Measurements from ENCODE around the gene SCN4B.

Gene SCN4B

DNA sequence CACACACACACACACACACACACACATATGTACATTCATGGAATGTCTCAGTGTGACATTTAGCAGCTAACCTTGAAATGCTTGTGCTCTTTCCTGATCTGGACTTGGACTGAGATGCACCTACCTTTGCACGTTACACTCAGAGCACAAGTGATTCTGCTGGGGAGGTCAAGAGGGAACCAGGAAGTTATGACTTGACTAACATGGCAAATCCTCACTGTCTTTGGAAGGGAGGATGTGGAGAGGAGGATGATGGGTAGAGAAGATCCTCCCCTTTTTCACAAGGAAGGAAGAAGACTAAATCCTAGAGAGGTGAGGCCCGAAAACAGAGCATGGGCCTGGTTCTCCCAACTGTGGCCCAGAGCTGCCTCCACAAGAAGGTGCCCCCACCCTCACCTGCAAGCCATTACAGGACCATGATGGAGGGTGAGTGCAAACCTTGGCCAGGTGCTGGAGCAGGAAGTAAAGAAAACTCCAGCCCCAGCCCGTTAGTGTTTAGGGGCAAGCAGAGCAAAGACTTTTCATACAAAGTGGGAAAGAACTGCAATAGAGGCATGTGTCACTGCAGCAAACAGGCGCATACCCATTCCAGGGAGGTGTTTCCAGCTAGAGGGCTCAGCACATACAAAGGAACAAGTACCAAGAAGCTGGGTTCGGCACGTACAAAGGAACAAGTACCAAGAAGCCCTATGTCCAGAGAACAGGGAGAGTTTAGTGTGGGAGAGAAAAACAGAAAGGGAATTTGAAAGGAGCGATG is 26.4 kb downstream of the SCN4B start:
- no peaks in the 10 kb centered on the region; the same call in 1 of the 2 replicates for H3K27me3 ChIP-seq (ENCODE audit: control insufficient read depth, insufficient read depth, low read length)
- no peaks in the 10 kb centered on the region for H3K36me3 ChIP-seq (ENCODE audit: control insufficient read depth, insufficient read depth, low read length)
- no peaks in the 10 kb centered on the region for H3K4me1 ChIP-seq (ENCODE audit: control insufficient read depth, insufficient read depth, low read length)
- H3K4me3 ChIP-seq (ENCODE audit: low read depth, low read length) = no peak overlapping the region
- H3K9me3 ChIP-seq (ENCODE audit: control insufficient read depth, insufficient read depth, low read length) = no peaks in the 10 kb centered on the region
- no peak overlapping the region for H3K27ac ChIP-seq (ENCODE audit: low read depth, low read length)
- no peak overlapping the region for H3K9ac ChIP-seq (ENCODE audit: low read depth, low read length)

DNA sequence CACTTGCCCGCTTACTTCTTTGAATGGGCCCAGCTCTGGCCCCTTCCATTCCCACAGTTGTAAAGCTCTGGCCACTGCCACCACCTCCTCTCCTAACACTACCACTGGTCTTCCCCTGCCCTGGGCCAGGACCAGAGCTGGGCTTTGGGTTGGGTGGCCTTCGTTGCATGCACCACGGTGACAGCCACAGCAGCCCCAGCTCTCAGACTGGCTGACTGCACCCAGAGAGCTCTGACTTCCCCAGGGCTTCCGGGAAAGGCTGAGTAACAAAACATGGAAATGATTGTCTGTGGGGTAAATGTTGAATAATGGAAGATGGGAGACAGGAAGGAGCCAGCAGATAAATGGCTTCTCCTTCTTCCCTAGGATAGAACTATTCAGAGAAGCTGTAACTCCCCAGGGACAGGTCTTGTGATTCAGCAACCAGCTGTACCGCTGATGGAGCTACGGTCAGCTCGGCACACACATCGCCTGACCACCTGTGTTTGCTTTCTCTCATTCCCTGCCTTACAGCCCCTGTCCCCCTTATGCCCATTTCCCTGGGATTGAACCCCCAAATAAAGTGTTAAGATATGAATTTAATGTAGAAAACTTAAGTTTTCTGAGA is 27.6 kb downstream of the SCN4B start:
- Histone ChIP-seq H3K9ac (ENCODE audit: low read depth, low read length) (no peak overlapping the region), H3K36me3 (ENCODE audit: control insufficient read depth, insufficient read depth, low read length) (no peaks in the 10 kb centered on the region), H3K4me3 (ENCODE audit: low read depth, low read length) (no peak overlapping the region), H3K27ac (ENCODE audit: low read depth, low read length) (no peak overlapping the region), H3K4me1 (ENCODE audit: control insufficient read depth, insufficient read depth, low read length) (no peaks in the 10 kb centered on the region), H3K9me3 (ENCODE audit: control insufficient read depth, insufficient read depth, low read length) (no peaks in the 10 kb centered on the region), H3K27me3 (ENCODE audit: control insufficient read depth, insufficient read depth, low read length) (no peaks in the 10 kb centered on the region; the same call in 1 of the 2 replicates)

DNA sequence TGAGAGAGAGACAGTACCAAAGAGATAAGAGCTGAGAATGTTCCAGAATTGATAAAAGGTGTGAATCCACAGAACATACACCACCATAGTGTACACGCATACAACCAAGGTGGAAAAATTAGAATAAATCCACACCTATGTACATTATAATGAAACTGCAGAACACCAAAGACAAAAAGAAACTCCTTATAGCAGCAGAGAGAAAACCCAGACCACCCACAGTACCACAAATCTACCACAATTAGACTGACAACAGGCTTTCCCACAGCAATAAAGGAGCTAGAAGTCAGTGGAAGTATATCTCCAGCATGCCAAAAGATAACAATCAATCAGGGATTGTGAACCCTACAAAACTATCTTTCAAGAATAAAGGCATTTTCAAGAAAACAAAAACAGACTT is 31.8 kb downstream of the SCN4B start:
- Histone ChIP-seq H3K27ac (ENCODE audit: low read depth, low read length) (no peak overlapping the region), H3K9me3 (ENCODE audit: control insufficient read depth, insufficient read depth, low read length) (no peaks in the 10 kb centered on the region), H3K27me3 (ENCODE audit: control insufficient read depth, insufficient read depth, low read length) (no peaks in the 10 kb centered on the region; the same call in 1 of the 2 replicates), H3K4me3 (ENCODE audit: low read depth, low read length) (no peak overlapping the region), H3K9ac (ENCODE audit: low read depth, low read length) (no peak overlapping the region), H3K36me3 (ENCODE audit: control insufficient read depth, insufficient read depth, low read length) (no peaks in the 10 kb centered on the region), H3K4me1 (ENCODE audit: control insufficient read depth, insufficient read depth, low read length) (peaks cover 6% of the 10 kb centered on the region; the same call in 1 of the 2 replicates)

- H3K27me3 ChIP-seq (ENCODE audit: control insufficient read depth, insufficient read depth, low read length) = no peaks in the 10 kb centered on the region; the same call in 1 of the 2 replicates
- no peaks in the 10 kb centered on the region for H3K36me3 ChIP-seq (ENCODE audit: control insufficient read depth, insufficient read depth, low read length)
- H3K9ac ChIP-seq (ENCODE audit: low read depth, low read length) = no peak overlapping the region
- no peak overlapping the region for H3K27ac ChIP-seq (ENCODE audit: low read depth, low read length)
- H3K4me1 ChIP-seq (ENCODE audit: control insufficient read depth, insufficient read depth, low read length) = peaks cover 6% of the 10 kb centered on the region; the same call in 1 of the 2 replicates
- H3K9me3 ChIP-seq (ENCODE audit: control insufficient read depth, insufficient read depth, low read length) = no peaks in the 10 kb centered on the region
- H3K4me3 ChIP-seq (ENCODE audit: low read depth, low read length) = no peak overlapping the region
Measured at GRCh38 chr11:118117790-118118601, 34.6 kb downstream of the SCN4B start.

- no peaks in the 10 kb centered on the region for H3K36me3 ChIP-seq (ENCODE audit: control insufficient read depth, insufficient read depth, low read length)
- H3K4me1 ChIP-seq (ENCODE audit: control insufficient read depth, insufficient read depth, low read length) = peaks cover 6% of the 10 kb centered on the region; the same call in 1 of the 2 replicates
Measured at GRCh38 chr11:118115048-118115447, 37.6 kb downstream of the SCN4B start.

DNA sequence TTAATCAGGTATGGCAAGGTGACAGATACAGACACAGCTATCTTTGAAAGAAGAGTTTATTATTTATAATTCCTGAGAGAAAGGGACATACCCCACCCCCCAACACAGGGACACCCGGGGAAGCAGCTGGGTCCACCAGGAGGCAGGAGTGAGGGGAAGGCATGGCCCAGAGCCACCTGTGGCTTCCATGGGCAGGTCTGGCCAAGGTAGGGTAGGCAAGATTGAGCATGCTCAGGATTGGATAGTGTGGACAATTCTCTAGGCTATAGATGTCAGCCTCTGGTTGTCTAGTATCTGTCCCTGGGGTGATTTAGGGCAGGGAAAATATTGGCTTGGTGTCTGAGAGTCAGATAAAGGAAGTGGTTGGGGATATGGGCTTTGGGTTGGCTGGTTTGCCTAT is 38.4 kb downstream of the SCN4B start:
- H3K4me1 ChIP-seq (ENCODE audit: control insufficient read depth, insufficient read depth, low read length) = peaks cover 6% of the 10 kb centered on the region; the same call in 1 of the 2 replicates

More at GRCh38 chr11:118115048-118115447, 37.6 kb downstream of the SCN4B start:
- H3K9ac ChIP-seq (ENCODE audit: low read depth, low read length) = no peak overlapping the region
- H3K4me3 ChIP-seq (ENCODE audit: low read depth, low read length) = no peak overlapping the region
- H3K27me3 ChIP-seq (ENCODE audit: control insufficient read depth, insufficient read depth, low read length) = no peaks in the 10 kb centered on the region
- H3K9me3 ChIP-seq (ENCODE audit: control insufficient read depth, insufficient read depth, low read length) = no peaks in the 10 kb centered on the region
- H3K27ac ChIP-seq (ENCODE audit: low read depth, low read length) = no peak overlapping the region

GRCh38 chr11:118112711-118113430 is 39.8 kb downstream of the SCN4B start:
- Histone ChIP-seq H3K9ac (ENCODE audit: low read depth, low read length) (no peak overlapping the region), H3K27me3 (ENCODE audit: control insufficient read depth, insufficient read depth, low read length) (no peaks in the 10 kb centered on the region), H3K9me3 (ENCODE audit: control insufficient read depth, insufficient read depth, low read length) (no peaks in the 10 kb centered on the region), H3K4me1 (ENCODE audit: control insufficient read depth, insufficient read depth, low read length) (peaks cover 6% of the 10 kb centered on the region), H3K36me3 (ENCODE audit: control insufficient read depth, insufficient read depth, low read length) (no peaks in the 10 kb centered on the region), H3K27ac (ENCODE audit: low read depth, low read length) (no peak overlapping the region), H3K4me3 (ENCODE audit: low read depth, low read length) (no peak overlapping the region)

More for the DNA sequence above, 38.4 kb downstream of the SCN4B start:
- H3K9ac ChIP-seq (ENCODE audit: low read depth, low read length) = no peak overlapping the region
- H3K27me3 ChIP-seq (ENCODE audit: control insufficient read depth, insufficient read depth, low read length) = no peaks in the 10 kb centered on the region
- H3K4me3 ChIP-seq (ENCODE audit: low read depth, low read length) = no peak overlapping the region
- H3K9me3 ChIP-seq (ENCODE audit: control insufficient read depth, insufficient read depth, low read length) = no peaks in the 10 kb centered on the region
- H3K36me3 ChIP-seq (ENCODE audit: control insufficient read depth, insufficient read depth, low read length) = no peaks in the 10 kb centered on the region
- no peak overlapping the region for H3K27ac ChIP-seq (ENCODE audit: low read depth, low read length)

- no peak overlapping the region for H3K9ac ChIP-seq (ENCODE audit: low read depth, low read length)
- no peak overlapping the region for H3K27ac ChIP-seq (ENCODE audit: low read depth, low read length)
- no peaks in the 10 kb centered on the region for H3K27me3 ChIP-seq (ENCODE audit: control insufficient read depth, insufficient read depth, low read length)
- no peak overlapping the region for H3K4me3 ChIP-seq (ENCODE audit: low read depth, low read length)
- H3K4me1 ChIP-seq (ENCODE audit: control insufficient read depth, insufficient read depth, low read length) = peaks cover 6% of the 10 kb centered on the region
- no peaks in the 10 kb centered on the region for H3K9me3 ChIP-seq (ENCODE audit: control insufficient read depth, insufficient read depth, low read length)
- no peaks in the 10 kb centered on the region for H3K36me3 ChIP-seq (ENCODE audit: control insufficient read depth, insufficient read depth, low read length)
Measured at GRCh38 chr11:118111744-118112035, 40.9 kb downstream of the SCN4B start.

DNA sequence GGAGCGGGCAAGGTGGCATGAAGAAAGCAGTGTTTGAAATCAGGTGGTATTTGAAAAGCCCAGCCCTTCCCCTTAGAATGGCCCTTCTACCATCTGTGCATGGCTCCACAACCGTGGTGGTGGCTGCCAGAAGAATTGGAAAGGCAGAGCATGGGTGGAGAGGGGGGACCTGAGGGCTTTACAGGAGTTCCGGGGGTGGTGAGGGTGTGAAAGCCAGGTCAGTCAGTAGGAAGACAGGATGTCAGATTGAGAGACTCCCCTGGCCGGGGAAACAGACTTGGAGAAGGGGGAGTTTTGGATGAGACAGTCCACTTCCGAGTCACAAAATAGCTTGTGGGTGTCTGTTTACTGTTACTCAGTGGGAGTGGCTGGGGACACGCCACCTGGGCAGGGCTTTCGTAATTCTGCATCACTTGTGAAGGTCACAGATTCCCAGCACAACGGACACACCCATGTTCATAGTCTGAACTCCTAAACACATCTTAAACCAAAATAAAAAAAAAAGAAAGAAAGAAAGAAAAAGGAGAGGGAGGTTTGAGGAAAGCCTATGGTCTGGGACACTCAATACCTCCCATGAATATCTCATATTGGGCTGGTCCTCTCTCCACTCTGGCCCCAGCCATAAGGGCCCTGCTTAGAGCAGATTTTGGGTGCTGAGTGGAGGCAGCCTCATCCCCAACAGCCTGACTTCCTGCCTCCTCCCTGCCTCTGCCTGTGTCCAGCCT is 41.4 kb downstream of the SCN4B start:
- Histone ChIP-seq H3K4me3 (ENCODE audit: low read depth, low read length) (no peak overlapping the region), H3K27me3 (ENCODE audit: control insufficient read depth, insufficient read depth, low read length) (no peaks in the 10 kb centered on the region)

DNA sequence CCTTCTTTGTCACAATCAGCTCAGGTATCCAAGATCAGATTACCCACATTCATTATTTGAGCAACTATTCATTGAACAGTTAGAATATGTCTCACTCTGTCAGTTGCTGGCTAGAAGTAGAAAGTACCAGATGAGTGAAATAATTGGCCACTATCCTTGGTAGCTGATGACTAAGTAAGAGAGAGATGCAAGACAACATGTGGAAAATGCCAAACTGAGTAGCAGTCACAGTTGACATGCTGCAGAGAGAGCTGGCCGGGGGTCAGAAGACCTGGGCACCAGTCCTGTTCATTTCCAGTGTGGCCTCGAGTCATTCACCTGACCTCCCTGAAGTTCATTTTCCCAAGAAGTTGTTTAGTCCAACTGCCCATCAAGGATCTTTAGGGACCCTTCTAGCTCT is 43.4 kb downstream of the SCN4B start:
- Histone ChIP-seq H3K36me3 (ENCODE audit: control insufficient read depth, insufficient read depth, low read length) (no peaks in the 10 kb centered on the region), H3K27ac (ENCODE audit: low read depth, low read length) (no peak overlapping the region), H3K4me1 (ENCODE audit: control insufficient read depth, insufficient read depth, low read length) (peaks cover 6% of the 10 kb centered on the region), H3K9ac (ENCODE audit: low read depth, low read length) (no peak overlapping the region), H3K27me3 (ENCODE audit: control insufficient read depth, insufficient read depth, low read length) (no peaks in the 10 kb centered on the region), H3K4me3 (ENCODE audit: low read depth, low read length) (no peak overlapping the region), H3K9me3 (ENCODE audit: control insufficient read depth, insufficient read depth, low read length) (no peaks in the 10 kb centered on the region)

More for the DNA sequence above, 41.4 kb downstream of the SCN4B start:
- H3K36me3 ChIP-seq (ENCODE audit: control insufficient read depth, insufficient read depth, low read length) = no peaks in the 10 kb centered on the region
- no peak overlapping the region for H3K27ac ChIP-seq (ENCODE audit: low read depth, low read length)
- H3K9ac ChIP-seq (ENCODE audit: low read depth, low read length) = no peak overlapping the region
- H3K4me1 ChIP-seq (ENCODE audit: control insufficient read depth, insufficient read depth, low read length) = peaks cover 6% of the 10 kb centered on the region
- H3K9me3 ChIP-seq (ENCODE audit: control insufficient read depth, insufficient read depth, low read length) = no peaks in the 10 kb centered on the region
